HG02610 (cell line): ENCODE measurements around the gene CHN2.

Experiments
- ATAC-seq: cut with Tn5 transposase; IDR thresholded peaks from one replicate; pipeline ENCODE4 v1.9.1; 2021; ENCODE audit warnings: mild to moderate bottlenecking, moderate library complexity; ENCODE audit not compliant: unreplicated experiment

Gene CHN2

GRCh38 chr7:29457141-29457561 lies 262.6 kb downstream of the CHN2 start:
- ATAC-seq: no peak

- no peak for ATAC-seq
These were observed 263.0 kb downstream of the CHN2 start for GRCh38 chr7:29457565-29458011.

DNA sequence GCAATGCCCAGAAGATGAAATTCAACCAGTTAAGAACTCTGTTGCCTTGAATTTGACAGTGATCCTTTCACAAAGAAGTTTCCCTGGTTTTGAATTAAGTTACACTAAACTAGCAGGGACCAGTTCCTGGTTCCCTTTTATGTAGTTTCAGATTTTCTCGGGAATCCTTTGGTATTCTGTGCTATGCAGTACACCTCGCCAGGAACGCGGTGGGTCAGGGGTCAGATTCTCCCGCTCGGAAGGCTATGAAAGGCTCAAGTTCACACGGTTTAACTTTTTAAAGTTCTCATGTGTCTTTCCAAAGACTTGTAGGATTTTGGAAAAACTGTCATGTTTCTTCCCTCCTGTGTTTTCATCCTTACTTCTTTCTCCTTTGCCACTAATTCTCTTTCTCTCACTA lies 264.4 kb downstream of the CHN2 start:
- ATAC-seq: no peak

- ATAC-seq: no peak
These were observed 265.0 kb downstream of the CHN2 start for GRCh38 chr7:29459589-29459988.

DNA sequence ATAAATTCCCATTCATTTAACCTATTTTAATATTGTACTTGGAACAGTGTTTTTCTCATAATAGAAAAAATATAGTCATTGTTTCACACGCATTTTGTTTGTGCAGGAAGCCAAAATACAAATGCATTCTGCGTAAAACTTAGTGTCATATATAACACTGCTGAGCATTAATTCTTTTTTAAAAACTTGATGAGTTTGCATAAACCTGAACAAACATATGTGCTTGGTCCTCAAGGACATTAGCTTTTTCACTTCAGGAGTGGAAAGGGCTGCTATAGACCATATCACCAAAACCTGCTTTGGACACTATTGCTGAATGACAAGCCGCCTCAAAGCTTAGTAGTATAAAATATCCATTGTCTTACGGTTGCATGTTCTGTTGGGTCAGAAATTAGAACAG lies 267.4 kb downstream of the CHN2 start:
- ATAC-seq: no peak

DNA sequence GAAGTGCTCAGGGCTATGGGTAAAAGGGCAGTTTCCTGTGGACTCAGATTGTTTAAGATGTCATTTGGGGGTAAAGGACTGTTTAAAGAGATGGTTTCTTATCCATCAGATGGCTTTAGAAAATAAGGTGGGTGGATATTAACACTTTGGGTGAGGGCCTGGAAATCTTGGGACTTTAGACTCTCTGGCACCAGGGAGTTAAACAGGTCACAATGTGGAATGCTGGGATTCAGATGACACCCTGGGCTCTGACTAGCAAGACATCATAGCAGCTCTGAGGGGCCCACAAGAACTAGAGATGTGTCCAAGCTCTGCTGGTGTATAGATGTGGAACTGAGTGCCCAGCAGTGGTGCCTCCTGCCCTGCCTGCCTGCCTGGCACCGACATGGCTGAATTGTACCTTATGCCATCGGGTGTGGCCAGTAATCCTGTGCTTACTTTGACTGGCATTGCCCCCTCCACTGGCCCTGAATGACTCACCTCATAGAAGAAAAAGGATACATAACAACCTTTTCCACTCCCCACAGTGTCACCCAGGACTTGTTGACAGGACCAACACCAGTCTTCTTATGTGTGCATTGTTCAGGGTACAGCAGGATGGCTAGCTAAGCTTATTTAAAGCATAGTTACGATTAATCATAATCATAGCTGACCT lies 269.1 kb downstream of the CHN2 start:
- ATAC-seq: no peak

DNA sequence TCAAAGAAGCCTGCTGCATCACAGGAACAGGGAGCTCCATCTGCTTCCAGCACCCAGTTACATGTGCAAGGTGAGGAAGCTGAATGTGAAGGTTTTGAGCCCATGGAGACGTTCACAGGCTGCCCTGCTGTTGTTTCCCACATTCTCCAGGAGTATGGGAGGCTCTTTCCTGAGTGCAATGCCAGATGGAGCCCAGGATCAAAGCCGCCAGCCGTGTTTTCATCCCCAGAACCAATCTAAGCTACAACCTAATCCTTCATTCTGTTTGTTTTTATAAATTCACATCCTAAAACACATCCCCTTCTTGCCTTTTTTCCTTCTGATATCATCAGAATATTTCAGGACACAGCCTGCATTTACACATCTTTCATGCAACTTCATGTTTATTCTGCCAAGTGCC lies 270.2 kb downstream of the CHN2 start:
- ATAC-seq: no peak

- ATAC-seq: no peak
These were observed 272.8 kb downstream of the CHN2 start for GRCh38 chr7:29467193-29467926.

- no peak for ATAC-seq
These were observed 273.6 kb downstream of the CHN2 start for GRCh38 chr7:29468196-29468595.

- ATAC-seq: no peak
These were observed 274.7 kb downstream of the CHN2 start for GRCh38 chr7:29469281-29469680.

- ATAC-seq: no peak
These were observed 275.5 kb downstream of the CHN2 start for GRCh38 chr7:29469976-29470557.

DNA sequence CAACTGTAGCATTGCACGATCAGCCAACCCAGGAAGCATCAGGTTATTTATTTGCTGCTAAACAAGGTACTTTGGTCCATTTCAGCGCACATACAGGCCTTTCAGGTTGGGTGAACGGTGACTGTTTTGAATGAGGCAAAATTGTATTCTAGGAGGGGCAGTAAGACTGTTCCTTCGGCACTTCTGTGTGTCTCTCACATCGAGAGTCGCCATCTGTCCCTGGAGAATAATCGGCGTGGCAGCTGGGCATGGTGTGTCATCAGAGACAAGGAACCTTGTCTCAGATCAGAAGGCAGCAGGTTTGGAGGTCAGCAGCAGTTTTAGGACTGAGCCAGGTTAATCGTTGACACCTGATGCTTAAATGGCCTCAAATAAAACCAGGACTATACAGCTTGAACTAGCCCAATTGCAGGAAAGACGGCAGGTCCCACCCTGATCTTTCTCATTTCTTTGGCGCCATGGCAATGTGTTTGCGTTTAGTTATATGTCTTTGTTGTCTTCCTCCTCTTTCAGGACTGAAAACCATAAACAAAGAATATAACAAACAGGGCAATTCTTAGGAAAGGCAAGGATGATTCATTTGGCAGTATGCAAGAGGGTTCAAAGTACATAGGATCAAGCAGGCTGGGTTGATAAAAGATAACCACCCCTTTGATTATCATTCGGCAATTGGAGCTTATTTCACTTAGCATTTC lies 277.0 kb downstream of the CHN2 start:
- no peak for ATAC-seq

DNA sequence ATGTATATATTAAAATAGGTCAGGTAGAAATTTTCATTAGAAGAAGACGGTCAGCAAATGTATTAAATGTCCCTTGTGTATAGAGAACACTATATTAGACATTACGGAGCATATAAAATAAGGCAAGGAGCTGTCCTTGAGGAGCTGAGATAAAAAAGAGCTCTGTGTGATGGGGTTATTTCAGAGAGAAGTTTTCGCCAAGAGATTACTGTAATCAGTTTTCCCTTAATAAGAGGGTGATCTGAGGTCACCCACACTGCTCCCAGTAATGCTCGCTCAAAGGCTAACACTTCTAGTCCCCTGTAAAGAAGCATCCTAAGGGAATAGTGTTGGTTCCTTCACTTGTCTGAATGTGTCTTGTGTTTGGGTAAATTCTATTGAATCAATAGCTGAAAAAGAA lies 282.3 kb downstream of the CHN2 start:
- ATAC-seq: no peak

- no peak for ATAC-seq
These were observed 283.7 kb downstream of the CHN2 start for GRCh38 chr7:29478226-29478625.

DNA sequence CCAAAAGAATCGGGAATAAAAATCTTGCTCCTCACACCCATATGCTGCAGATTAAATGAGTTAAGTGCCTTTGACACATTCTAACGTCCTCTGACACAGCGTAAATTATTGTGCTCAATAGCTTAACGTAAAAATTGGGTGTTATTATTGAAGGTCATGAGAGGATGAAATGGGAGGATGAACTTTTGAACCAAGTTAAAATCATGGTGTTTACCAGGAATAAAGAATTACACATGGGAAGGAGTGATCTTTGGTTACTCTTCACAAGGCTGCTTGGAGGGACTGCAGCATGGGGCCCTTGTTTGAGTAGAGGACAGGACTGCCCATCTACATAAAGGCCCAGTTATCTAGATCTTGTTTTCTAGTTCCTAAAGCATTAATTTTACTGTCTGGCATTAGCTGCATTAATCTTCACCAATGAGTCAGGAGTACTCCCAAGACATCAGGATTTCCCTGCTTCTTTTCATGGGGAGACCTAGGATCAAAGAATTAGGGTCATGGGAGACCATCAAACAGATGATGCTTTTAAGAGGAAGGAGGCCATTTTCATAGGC lies 284.2 kb downstream of the CHN2 start:
- no peak for ATAC-seq

- ATAC-seq: no peak
These were observed 285.0 kb downstream of the CHN2 start for GRCh38 chr7:29479301-29480200.

DNA sequence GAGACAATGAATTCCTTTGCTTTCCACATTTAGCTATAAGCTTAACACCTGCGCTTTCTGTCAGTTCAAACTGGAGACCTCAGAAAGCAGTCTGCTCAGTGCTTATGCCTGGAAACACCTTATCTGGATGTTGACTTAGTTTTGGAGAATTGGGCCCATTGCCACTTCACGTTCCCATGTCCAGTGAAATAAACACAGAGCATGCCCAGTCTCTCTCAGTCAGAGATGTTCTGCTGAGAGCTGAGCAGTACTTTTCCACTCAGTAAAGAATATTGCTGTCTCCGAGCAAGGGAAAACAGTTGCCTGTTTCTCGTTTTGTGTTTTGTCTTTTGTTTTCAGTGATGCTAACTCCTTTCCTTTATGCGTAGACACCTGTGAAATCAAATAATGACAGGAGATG lies 285.9 kb downstream of the CHN2 start:
- ATAC-seq: no peak

- no peak for ATAC-seq
These were observed 286.5 kb downstream of the CHN2 start for GRCh38 chr7:29480934-29481651.

DNA sequence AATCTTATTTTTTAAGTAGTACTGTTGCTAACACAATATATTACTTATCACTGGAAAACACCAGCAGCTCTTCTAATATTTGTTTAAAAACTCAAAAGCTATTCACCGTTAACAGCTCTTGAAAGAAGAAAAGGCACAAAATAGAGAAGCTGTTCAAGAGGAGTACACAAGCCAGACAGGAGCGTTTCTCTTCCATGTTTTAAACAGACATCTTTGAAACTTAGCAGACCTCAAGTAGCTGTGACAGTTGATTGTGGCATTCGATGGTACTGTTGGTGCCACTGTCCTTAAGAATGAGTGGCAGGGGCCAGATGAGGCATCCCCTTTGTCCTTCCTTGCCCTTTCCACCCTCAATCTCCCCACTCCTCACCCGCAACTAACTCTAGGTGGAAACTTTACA lies 287.5 kb downstream of the CHN2 start:
- ATAC-seq: no peak
